VCaP (cell line): ENCODE results near the gene ABI3.

Experiments used
- H3K27ac ChIP-seq: fragments of 450-650 bp; 2 replicates; pipeline ENCODE4 v1.5.1; 2017
- TF ChIP-seq, protein P1 (sequence below): fragments of 450-650 bp; conservative IDR thresholded peaks from 2 replicates; pipeline ENCODE4 v1.5.1; 2017; ENCODE audit warnings: mild to moderate bottlenecking, moderate library complexity

Gene ABI3

GRCh38 chr17:49227436-49228261 lies 17.1 kb downstream of the ABI3 start:
- H3K27ac ChIP-seq, result no peak overlapping the region
- TF ChIP-seq, protein P1, sequence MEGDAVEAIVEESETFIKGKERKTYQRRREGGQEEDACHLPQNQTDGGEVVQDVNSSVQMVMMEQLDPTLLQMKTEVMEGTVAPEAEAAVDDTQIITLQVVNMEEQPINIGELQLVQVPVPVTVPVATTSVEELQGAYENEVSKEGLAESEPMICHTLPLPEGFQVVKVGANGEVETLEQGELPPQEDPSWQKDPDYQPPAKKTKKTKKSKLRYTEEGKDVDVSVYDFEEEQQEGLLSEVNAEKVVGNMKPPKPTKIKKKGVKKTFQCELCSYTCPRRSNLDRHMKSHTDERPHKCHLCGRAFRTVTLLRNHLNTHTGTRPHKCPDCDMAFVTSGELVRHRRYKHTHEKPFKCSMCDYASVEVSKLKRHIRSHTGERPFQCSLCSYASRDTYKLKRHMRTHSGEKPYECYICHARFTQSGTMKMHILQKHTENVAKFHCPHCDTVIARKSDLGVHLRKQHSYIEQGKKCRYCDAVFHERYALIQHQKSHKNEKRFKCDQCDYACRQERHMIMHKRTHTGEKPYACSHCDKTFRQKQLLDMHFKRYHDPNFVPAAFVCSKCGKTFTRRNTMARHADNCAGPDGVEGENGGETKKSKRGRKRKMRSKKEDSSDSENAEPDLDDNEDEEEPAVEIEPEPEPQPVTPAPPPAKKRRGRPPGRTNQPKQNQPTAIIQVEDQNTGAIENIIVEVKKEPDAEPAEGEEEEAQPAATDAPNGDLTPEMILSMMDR, result peak; percentile 97

DNA sequence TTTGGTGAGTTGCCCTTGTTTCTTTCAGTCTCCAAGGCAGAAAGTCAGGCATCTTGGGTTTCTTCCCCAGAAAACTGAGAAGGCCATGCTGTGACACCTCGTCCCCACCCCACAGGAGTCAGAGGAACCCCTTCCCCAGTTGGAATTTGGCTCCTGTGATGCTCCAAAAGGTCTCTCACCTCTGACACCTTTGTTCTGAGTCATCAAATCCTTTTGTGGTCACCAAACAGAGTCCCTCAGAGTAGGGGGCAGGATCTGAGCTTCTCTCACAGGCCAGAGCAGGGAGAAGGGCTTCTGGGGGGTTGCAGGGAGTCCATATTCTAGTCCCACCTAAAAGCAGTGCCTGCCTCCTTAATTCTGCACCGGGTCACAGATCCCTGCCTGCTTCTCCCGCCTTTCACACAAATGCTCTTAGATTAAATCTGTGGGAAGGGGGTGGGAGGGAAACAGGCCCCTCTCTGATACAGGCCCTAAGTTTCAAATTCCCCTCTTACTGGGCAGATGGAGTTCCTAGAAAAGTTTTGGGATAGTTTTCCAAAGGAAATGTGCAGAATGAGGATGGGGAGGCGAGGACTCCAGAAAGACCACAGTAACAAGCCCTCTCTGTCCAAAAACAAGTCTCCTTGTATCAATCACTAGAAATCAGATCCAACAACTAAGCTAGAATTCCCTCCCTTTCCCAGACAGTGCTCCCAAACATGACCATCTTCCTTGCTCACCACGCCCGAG lies 18.7 kb downstream of the ABI3 start:
- TF ChIP-seq, protein P1, result no peak
- no peak overlapping the region for H3K27ac ChIP-seq

- TF ChIP-seq, protein P1, result no peak
- H3K27ac ChIP-seq, result peak overlapping the region; percentile 23; the same call in 1 of the 2 replicates
These were observed 19.5 kb downstream of the ABI3 start for GRCh38 chr17:49229805-49230600.

- peak within 1 kb of the TSS; percentile 23; the same call in 1 of the 2 replicates for H3K27ac ChIP-seq
- TF ChIP-seq, protein P1, result no peak
These were observed 20.4 kb downstream of the ABI3 start, which contains the start of gene PHOSPHO1 for GRCh38 chr17:49230636-49231562. TSS of gene PHOSPHO1 (minus strand) at chr17:49230787. CDS start at chr17:49226691, 4,096 bp downstream.

DNA sequence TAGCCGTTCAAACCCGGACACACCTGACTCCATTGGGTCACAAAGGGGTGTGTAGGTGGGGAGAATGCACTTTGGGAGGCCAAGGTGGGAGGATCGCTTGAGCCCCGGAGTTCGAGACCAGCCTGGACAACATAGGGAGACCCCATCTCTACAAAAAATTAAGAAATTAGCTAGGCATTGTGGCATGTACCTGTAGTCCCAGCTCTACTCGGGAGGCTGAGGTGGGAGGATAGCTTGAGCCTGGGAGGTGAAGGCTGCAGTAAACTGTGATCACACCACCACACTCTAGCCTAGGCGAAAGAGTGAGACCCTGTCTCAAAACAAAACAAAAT lies 21.0 kb downstream of the ABI3 start:
- no peak overlapping the region for H3K27ac ChIP-seq
- TF ChIP-seq, protein P1, result no peak

GRCh38 chr17:49234509-49235080 lies 24.1 kb downstream of the ABI3 start:
- TF ChIP-seq, protein P1, result no peak
- no peak overlapping the region for H3K27ac ChIP-seq
